H9 (cell line): ENCODE data around the gene C1D. TPM values are rescaled to one million over a fixed set of nuclear protein-coding genes. Genes with fewer than 3 reads are reported as not detected.

ENCODE experiments used
- DNase-seq: peaks from one replicate; pipeline ENCODE4 v3.0.0-alpha.2; 2017
- H2AFZ ChIP-seq: one replicate; pipeline ENCODE4 v1.6.1; 2013; ENCODE audit warnings: mild to moderate bottlenecking, low read length, control low read depth, moderate library complexity
- H2AK5ac ChIP-seq: 2 replicates; pipeline ENCODE4 v1.6.1; 2013; ENCODE audit warnings: low read length, control low read depth, mixed read lengths; ENCODE audit not compliant: insufficient read length
- H2BK120ac ChIP-seq: one replicate; pipeline ENCODE4 v1.6.1; 2013; ENCODE audit warnings: low read depth, mild to moderate bottlenecking, low read length, control low read depth, inconsistent platforms; ENCODE audit not compliant: poor library complexity, severe bottlenecking
- H2BK12ac ChIP-seq: 2 replicates; pipeline ENCODE4 v1.6.1; 2013; ENCODE audit warnings: low read length, control low read depth, mixed read lengths, low read depth; ENCODE audit not compliant: insufficient read length
- H2BK15ac ChIP-seq: 2 replicates; pipeline ENCODE4 v1.6.1; 2013; ENCODE audit warnings: low read depth, low read length, control low read depth
- H2BK20ac ChIP-seq: one replicate; pipeline ENCODE4 v1.6.1; 2013; ENCODE audit warnings: low read depth, mild to moderate bottlenecking, low read length, control low read depth, inconsistent platforms; ENCODE audit not compliant: poor library complexity, severe bottlenecking
- H2BK5ac ChIP-seq: 2 replicates; pipeline ENCODE4 v1.6.1; 2013; ENCODE audit warnings: low read length, control low read depth, mixed read lengths; ENCODE audit not compliant: insufficient read length
- H3K14ac ChIP-seq: 2 replicates; pipeline ENCODE4 v1.6.1; 2013; ENCODE audit warnings: low read length, control low read depth; ENCODE audit not compliant: insufficient read depth
- H3K18ac ChIP-seq: 2 replicates; pipeline ENCODE4 v1.6.1; 2013; ENCODE audit warnings: low read depth, mild to moderate bottlenecking, mixed read lengths, low read length, control low read depth; ENCODE audit not compliant: insufficient read length
- H3K23ac ChIP-seq: 2 replicates; pipeline ENCODE4 v1.6.1; 2013; ENCODE audit warnings: low read length, control low read depth, mixed read lengths, low read depth; ENCODE audit not compliant: insufficient read length
- H3K23me2 ChIP-seq: 2 replicates; pipeline ENCODE4 v1.6.1; 2013; ENCODE audit warnings: low read depth, mild to moderate bottlenecking, mixed read lengths, low read length, control low read depth; ENCODE audit not compliant: insufficient read length, poor library complexity, severe bottlenecking
- H3K27ac ChIP-seq: 2 replicates; pipeline ENCODE4 v1.5.1; 2013; ENCODE audit warnings: low read length, control low read depth, mixed read lengths, low read depth; ENCODE audit not compliant: insufficient read length
- H3K27me3 ChIP-seq: 2 replicates; pipeline ENCODE4 v1.6.1; 2013; ENCODE audit warnings: low read length, control low read depth, inconsistent platforms; ENCODE audit not compliant: insufficient read depth
- H3K4ac ChIP-seq: 2 replicates; pipeline ENCODE4 v1.6.1; 2013; ENCODE audit warnings: low read depth, mild to moderate bottlenecking, control low read depth, inconsistent platforms, low read length, moderate library complexity
- H3K4me1 ChIP-seq: 2 replicates; pipeline ENCODE4 v1.6.1; 2013; ENCODE audit warnings: low read length, control low read depth, inconsistent platforms; ENCODE audit not compliant: insufficient read depth
- H3K4me2 ChIP-seq: 2 replicates; pipeline ENCODE4 v1.6.1; 2013; ENCODE audit warnings: low read length, control low read depth, mixed read lengths; ENCODE audit not compliant: insufficient read length, insufficient read depth
- H3K56ac ChIP-seq: 2 replicates; pipeline ENCODE4 v1.6.1; 2013; ENCODE audit warnings: low read depth, mild to moderate bottlenecking, mixed read lengths, low read length, control low read depth; ENCODE audit not compliant: insufficient read length
- H3K79me1 ChIP-seq: 2 replicates; pipeline ENCODE4 v1.6.1; 2013; ENCODE audit warnings: low read depth, mild to moderate bottlenecking, moderate library complexity, low read length, control low read depth, inconsistent platforms; ENCODE audit not compliant: insufficient read depth, poor library complexity, severe bottlenecking
- H3K79me2 ChIP-seq: 2 replicates; pipeline ENCODE4 v1.6.1; 2013; ENCODE audit warnings: low read length, control low read depth, inconsistent platforms; ENCODE audit not compliant: insufficient read depth
- H3K9ac ChIP-seq: 2 replicates; pipeline ENCODE4 v1.6.1; 2013; ENCODE audit warnings: low read length, control low read depth, mixed read lengths; ENCODE audit not compliant: insufficient read length; ENCODE audit errors: extremely low read depth
- H3K9me3 ChIP-seq: one replicate; pipeline ENCODE4 v1.6.1; 2013; ENCODE audit warnings: low read depth, low read length, inconsistent platforms; ENCODE audit not compliant: control insufficient read depth
- H3T11ph ChIP-seq: one replicate; pipeline ENCODE4 v1.6.1; 2013; ENCODE audit warnings: mild to moderate bottlenecking, low read length, control low read depth, inconsistent platforms
- H4K20me1 ChIP-seq: one replicate; pipeline ENCODE4 v1.6.1; 2013; ENCODE audit not compliant: control insufficient read depth, insufficient read length, insufficient read depth
- H4K5ac ChIP-seq: 2 replicates; pipeline ENCODE4 v1.6.1; 2013; ENCODE audit warnings: low read depth, mild to moderate bottlenecking, mixed read lengths, low read length, control low read depth; ENCODE audit not compliant: insufficient read length
- H4K8ac ChIP-seq: replicated peaks from 2 replicates; pipeline ENCODE4 v1.6.1; 2013; ENCODE audit warnings: low read length, control low read depth, mixed read lengths, low read depth; ENCODE audit not compliant: insufficient read length
- H4K91ac ChIP-seq: 2 replicates; pipeline ENCODE4 v1.6.1; 2013; ENCODE audit warnings: low read depth, mild to moderate bottlenecking, moderate library complexity, mixed read lengths, low read length, control low read depth; ENCODE audit not compliant: insufficient read length
- H3K27ac Mint-ChIP-seq, 3 experiments: 2 replicates in 2 of 3; 3 replicates in 1 of 3; pipeline ENCODE4 v1.8.0; 2020 to 2021; ENCODE audit warnings: mixed read lengths in 3 of 3, mild to moderate bottlenecking in 1 of 3, moderate library complexity in 1 of 3
- H3K27me3 Mint-ChIP-seq: 2 replicates; pipeline ENCODE4 v1.8.0; 2021; ENCODE audit warnings: low read depth, mild to moderate bottlenecking, moderate library complexity, mixed read lengths
- H3K36me3 Mint-ChIP-seq, 3 experiments: 2 replicates in 2 of 3; 3 replicates in 1 of 3; pipeline ENCODE4 v1.8.0; 2020 to 2021; ENCODE audit warnings: low read depth in 3 of 3, mixed read lengths in 3 of 3; ENCODE audit not compliant: insufficient read depth in 1 of 3
- H3K4me1 Mint-ChIP-seq, 2 experiments: 2 replicates each; pipeline ENCODE4 v1.8.0; 2020; ENCODE audit warnings: mixed read lengths in 2 of 2
- H3K4me3 Mint-ChIP-seq, 2 experiments: 2 replicates in 1 of 2; 3 replicates in 1 of 2; pipeline ENCODE4 v1.8.0; 2020 to 2021; ENCODE audit warnings: mild to moderate bottlenecking in 2 of 2, mixed read lengths in 2 of 2, moderate library complexity in 1 of 2
- H3K9me3 Mint-ChIP-seq, 2 experiments: 2 replicates in 1 of 2; 3 replicates in 1 of 2; pipeline ENCODE4 v1.8.0; 2020; ENCODE audit warnings: mild to moderate bottlenecking in 2 of 2, mixed read lengths in 2 of 2, moderate library complexity in 1 of 2
- WGBS: extraction: QIAGEN DNeasy Blood & Tissue Kit; methylation state at CpG from one replicate; pipeline ENCODE4 v1.1.7; 2013; ENCODE audit warnings: missing lambda C conversion rate, low lambda C conversion rate, mixed read lengths; ENCODE audit not compliant: insufficient read length; ENCODE audit errors: extremely low coverage; 5-methylcytosine and 5-hydroxymethylcytosine counted together
- total RNA-seq: library from RNA; stranded (reverse); gene quantifications from 2 replicates; pipeline ENCODE4 v1.2.1, GENCODE V29; 2021
- TF ChIP-seq, protein P1 (sequence below): fragments of 200-600 bp; sonication (generic); conservative IDR thresholded peaks from 3 replicates; pipeline ENCODE4 v1.8.0; 2021; ENCODE audit warnings: antibody characterized with exemption, mild to moderate bottlenecking

The C1D gene
- total RNA-seq, 1 experiment from 2014 or later: 19.7 TPM

GRCh38 chr2:67999332-67999731 lies 63.5 kb downstream of the C1D start:
- H4K91ac ChIP-seq: no peak overlapping the region
- no peak overlapping the region for H3K18ac ChIP-seq
- no peak overlapping the region for H2BK5ac ChIP-seq
- H3K9me3 ChIP-seq: no peaks in the 10 kb centered on the region
- no peak overlapping the region for H2BK20ac ChIP-seq
- H3K14ac ChIP-seq: no peak overlapping the region
- TF ChIP-seq, protein P1, sequence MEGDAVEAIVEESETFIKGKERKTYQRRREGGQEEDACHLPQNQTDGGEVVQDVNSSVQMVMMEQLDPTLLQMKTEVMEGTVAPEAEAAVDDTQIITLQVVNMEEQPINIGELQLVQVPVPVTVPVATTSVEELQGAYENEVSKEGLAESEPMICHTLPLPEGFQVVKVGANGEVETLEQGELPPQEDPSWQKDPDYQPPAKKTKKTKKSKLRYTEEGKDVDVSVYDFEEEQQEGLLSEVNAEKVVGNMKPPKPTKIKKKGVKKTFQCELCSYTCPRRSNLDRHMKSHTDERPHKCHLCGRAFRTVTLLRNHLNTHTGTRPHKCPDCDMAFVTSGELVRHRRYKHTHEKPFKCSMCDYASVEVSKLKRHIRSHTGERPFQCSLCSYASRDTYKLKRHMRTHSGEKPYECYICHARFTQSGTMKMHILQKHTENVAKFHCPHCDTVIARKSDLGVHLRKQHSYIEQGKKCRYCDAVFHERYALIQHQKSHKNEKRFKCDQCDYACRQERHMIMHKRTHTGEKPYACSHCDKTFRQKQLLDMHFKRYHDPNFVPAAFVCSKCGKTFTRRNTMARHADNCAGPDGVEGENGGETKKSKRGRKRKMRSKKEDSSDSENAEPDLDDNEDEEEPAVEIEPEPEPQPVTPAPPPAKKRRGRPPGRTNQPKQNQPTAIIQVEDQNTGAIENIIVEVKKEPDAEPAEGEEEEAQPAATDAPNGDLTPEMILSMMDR: no peak
- no peaks in the 10 kb centered on the region for H3K23me2 ChIP-seq
- Mint-ChIP-seq H3K9me3 (peaks cover 3 to 4% of the 10 kb centered on the region in 2 experiments; a peak in 4 of 5 replicates), H3K4me3 (no peak overlapping the region), H3K27me3 (peaks cover 9% of the 10 kb centered on the region), H3K4me1 (no peaks in the 10 kb centered on the region), H3K27ac (no peak overlapping the region), H3K36me3 (peaks cover 0 to 2% (median 0%) of the 10 kb centered on the region in 3 experiments; a peak in 2 of 7 replicates)
- no peak overlapping the region for H2AK5ac ChIP-seq
- no peaks in the 10 kb centered on the region for H3K4me1 ChIP-seq
- H2AFZ ChIP-seq: no peak overlapping the region
- no peaks in the 10 kb centered on the region for H3K79me2 ChIP-seq
- H3K4me2 ChIP-seq: no peak overlapping the region
- no peak overlapping the region for H3T11ph ChIP-seq
- H2BK12ac ChIP-seq: no peak overlapping the region
- H2BK15ac ChIP-seq: no peak overlapping the region
- H3K79me1 ChIP-seq: no peaks in the 10 kb centered on the region
- no peak overlapping the region for H4K5ac ChIP-seq
- no peak overlapping the region for H4K8ac ChIP-seq
- no CpG with 5 or more reads among the region's 3 CpGs for WGBS
- no peaks in the 10 kb centered on the region for H3K27me3 ChIP-seq
- no peaks in the 10 kb centered on the region for H4K20me1 ChIP-seq
- no peak overlapping the region for H3K4ac ChIP-seq
- no peak overlapping the region for H2BK120ac ChIP-seq
- no peak overlapping the region for H3K27ac ChIP-seq
- H3K56ac ChIP-seq: no peak overlapping the region
- no peak overlapping the region for H3K9ac ChIP-seq
- H3K23ac ChIP-seq: no peak overlapping the region
- DNase-seq: no peak
